ENCODE measurements around the gene ZNF385D. TPM values are rescaled to one million over a fixed set of nuclear protein-coding genes. Genes with fewer than 3 reads are reported as not detected.

Gene ZNF385D
- total RNA-seq, 1 experiment from 2014 or later: 9.6 TPM

GRCh38 chr3:21407743-21408142 is 343.3 kb downstream of the ZNF385D start (continued):
- TF ChIP-seq, protein P1, sequence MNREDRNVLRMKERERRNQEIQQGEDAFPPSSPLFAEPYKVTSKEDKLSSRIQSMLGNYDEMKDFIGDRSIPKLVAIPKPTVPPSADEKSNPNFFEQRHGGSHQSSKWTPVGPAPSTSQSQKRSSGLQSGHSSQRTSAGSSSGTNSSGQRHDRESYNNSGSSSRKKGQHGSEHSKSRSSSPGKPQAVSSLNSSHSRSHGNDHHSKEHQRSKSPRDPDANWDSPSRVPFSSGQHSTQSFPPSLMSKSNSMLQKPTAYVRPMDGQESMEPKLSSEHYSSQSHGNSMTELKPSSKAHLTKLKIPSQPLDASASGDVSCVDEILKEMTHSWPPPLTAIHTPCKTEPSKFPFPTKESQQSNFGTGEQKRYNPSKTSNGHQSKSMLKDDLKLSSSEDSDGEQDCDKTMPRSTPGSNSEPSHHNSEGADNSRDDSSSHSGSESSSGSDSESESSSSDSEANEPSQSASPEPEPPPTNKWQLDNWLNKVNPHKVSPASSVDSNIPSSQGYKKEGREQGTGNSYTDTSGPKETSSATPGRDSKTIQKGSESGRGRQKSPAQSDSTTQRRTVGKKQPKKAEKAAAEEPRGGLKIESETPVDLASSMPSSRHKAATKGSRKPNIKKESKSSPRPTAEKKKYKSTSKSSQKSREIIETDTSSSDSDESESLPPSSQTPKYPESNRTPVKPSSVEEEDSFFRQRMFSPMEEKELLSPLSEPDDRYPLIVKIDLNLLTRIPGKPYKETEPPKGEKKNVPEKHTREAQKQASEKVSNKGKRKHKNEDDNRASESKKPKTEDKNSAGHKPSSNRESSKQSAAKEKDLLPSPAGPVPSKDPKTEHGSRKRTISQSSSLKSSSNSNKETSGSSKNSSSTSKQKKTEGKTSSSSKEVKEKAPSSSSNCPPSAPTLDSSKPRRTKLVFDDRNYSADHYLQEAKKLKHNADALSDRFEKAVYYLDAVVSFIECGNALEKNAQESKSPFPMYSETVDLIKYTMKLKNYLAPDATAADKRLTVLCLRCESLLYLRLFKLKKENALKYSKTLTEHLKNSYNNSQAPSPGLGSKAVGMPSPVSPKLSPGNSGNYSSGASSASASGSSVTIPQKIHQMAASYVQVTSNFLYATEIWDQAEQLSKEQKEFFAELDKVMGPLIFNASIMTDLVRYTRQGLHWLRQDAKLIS (CRISPR knock-in tag; IDR thresholded peaks at IDR 0.05; ENCODE audit: borderline replicate concordance): no peak
- TF ChIP-seq ZNF425 (CRISPR knock-in tag; conservative IDR thresholded peaks at IDR 0.05) (no peak), GRHL2 (CRISPR knock-in tag; IDR thresholded peaks at IDR 0.05; ENCODE audit: insufficient replicate concordance, severe bottlenecking) (no peak), USF2 (CRISPR knock-in tag; IDR thresholded peaks at IDR 0.05) (no peak), MAX (CRISPR knock-in tag; IDR thresholded peaks at IDR 0.05) (no peak), ZBTB21 (CRISPR knock-in tag; IDR thresholded peaks at IDR 0.05; ENCODE audit: borderline replicate concordance) (no peak), ZNF138 (CRISPR knock-in tag; conservative IDR thresholded peaks at IDR 0.05) (no peak), EMX1 (CRISPR knock-in tag; IDR thresholded peaks at IDR 0.05) (no peak), JUN (CRISPR knock-in tag; IDR thresholded peaks at IDR 0.05) (no peak)
- TF ChIP-seq, protein P2, sequence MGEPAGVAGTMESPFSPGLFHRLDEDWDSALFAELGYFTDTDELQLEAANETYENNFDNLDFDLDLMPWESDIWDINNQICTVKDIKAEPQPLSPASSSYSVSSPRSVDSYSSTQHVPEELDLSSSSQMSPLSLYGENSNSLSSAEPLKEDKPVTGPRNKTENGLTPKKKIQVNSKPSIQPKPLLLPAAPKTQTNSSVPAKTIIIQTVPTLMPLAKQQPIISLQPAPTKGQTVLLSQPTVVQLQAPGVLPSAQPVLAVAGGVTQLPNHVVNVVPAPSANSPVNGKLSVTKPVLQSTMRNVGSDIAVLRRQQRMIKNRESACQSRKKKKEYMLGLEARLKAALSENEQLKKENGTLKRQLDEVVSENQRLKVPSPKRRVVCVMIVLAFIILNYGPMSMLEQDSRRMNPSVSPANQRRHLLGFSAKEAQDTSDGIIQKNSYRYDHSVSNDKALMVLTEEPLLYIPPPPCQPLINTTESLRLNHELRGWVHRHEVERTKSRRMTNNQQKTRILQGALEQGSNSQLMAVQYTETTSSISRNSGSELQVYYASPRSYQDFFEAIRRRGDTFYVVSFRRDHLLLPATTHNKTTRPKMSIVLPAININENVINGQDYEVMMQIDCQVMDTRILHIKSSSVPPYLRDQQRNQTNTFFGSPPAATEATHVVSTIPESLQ (CRISPR knock-in tag; IDR thresholded peaks at IDR 0.05): no peak

DNA sequence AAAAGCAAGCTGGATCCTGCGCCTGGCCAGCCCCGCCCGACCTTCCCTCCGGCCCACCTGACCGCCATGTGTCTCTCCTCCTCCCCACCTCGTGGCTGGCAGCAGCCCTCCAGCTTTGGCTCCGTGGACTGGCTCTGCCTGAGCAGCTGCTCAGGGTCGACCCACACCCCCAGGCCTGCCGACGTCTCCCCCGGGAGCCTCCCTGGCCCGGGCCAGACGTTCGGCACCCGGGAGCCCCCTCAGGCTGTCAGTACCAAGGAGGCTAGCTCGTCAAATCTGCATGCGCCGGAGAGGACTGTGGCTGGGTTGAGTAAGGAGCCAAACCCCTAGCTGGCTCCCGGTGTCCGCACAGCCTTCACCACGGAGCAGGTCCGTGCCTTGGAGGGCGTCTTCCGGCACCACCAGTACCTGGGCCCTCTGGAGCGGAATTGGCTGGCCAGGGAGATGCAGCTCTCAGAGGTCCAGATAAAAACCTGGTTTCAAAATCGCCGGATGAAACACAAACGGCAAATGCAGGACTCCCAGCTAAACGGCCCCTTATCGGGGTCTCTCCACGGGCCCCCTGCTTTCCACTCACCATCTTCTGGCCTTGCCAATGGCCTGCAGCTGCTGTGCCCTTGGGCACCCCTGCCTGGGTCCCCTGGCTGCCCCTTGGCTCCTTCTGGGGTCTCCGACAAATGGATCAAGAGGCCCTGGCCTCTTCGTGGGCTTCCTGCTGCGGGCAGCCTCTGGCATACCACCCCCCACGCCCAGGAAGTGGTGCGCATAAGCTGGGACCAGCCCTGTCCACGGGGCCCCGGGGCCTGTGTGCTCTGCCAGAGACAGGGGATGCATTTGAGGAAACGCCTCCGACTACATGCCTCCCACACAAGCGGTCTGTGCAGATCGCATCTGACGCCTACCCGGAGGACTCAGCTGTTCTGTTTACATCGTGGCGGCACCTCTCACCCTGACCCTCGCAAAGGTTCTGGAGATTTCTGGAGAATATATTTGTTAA is 345.0 kb downstream of the ZNF385D start:
- H3K36me3 Mint-ChIP-seq: no peaks in the 10 kb centered on the region
- H3K27ac Mint-ChIP-seq: no peak overlapping the region
- no peaks in the 10 kb centered on the region for H3K4me1 Mint-ChIP-seq
- H3K9me3 Mint-ChIP-seq: no peaks in the 10 kb centered on the region
- no peaks in the 10 kb centered on the region for H3K27me3 Mint-ChIP-seq (ENCODE audit: low read depth)
- no peak for DNase-seq (ENCODE audit: low spot score)
- POLR2A ChIA-PET: interaction anchor here (0.7 kb wide), 1 partner anchor 1178 kb away, joined by 3 read pairs; no protein-coding TSS in a partner anchor
- ATAC-seq: peak; percentile 51
- CTCF ChIA-PET: interaction anchor here (0.7 kb wide), 1 partner anchor 1390 kb away, joined by 3 read pairs; no protein-coding TSS in a partner anchor
- no peak overlapping the region for H3K4me3 Mint-ChIP-seq
- TF ChIP-seq FOXP1 (CRISPR knock-in tag; IDR thresholded peaks at IDR 0.05; ENCODE audit: borderline replicate concordance) (no peak), NR3C1 (CRISPR knock-in tag; conservative IDR thresholded peaks at IDR 0.05; ENCODE audit: low read depth) (no peak), CDX4 (CRISPR knock-in tag; IDR thresholded peaks at IDR 0.05; ENCODE audit: borderline replicate concordance) (no peak), ZNF121 (CRISPR knock-in tag; IDR thresholded peaks at IDR 0.05) (no peak), HMGA2 (CRISPR knock-in tag; IDR thresholded peaks at IDR 0.05) (no peak), MAX (CRISPR knock-in tag; IDR thresholded peaks at IDR 0.05) (no peak), TP53 (CRISPR knock-in tag; IDR thresholded peaks at IDR 0.05) (no peak), ZNF396 (CRISPR knock-in tag; IDR thresholded peaks at IDR 0.05; ENCODE audit: borderline replicate concordance) (no peak), FOXJ3 (CRISPR knock-in tag; IDR thresholded peaks at IDR 0.05; ENCODE audit: borderline replicate concordance) (no peak), TEAD4 (CRISPR knock-in tag; IDR thresholded peaks at IDR 0.05) (no peak), NFATC4 (CRISPR knock-in tag; IDR thresholded peaks at IDR 0.05) (no peak), E2F4 (CRISPR knock-in tag; IDR thresholded peaks at IDR 0.05; ENCODE audit: borderline replicate concordance, low read depth) (no peak), E2F1 (CRISPR knock-in tag; IDR thresholded peaks at IDR 0.05) (no peak)
